ENCODE results near the gene ROR2.

Gene ROR2

DNA sequence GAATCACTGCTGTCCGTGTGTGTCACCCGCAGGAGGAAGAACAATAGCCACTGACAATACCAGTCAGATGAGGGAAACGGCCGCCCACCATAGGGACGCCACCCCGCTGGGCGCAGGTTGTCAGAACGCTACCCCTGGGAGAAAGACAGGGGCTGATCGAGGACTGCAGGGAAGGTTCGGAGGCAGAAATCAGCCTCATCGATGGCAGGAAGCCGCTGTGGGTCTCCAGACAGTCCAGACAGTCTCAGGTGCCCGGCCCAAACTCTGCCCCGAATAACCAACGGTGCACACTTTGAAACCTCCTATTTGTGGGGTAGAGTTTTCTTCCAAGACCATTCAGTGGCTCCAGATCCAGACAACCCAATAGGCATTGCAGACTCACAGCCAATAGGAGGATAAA, 181.5 kb downstream of the ROR2 start:
- DNase-seq, result no peak

DNA sequence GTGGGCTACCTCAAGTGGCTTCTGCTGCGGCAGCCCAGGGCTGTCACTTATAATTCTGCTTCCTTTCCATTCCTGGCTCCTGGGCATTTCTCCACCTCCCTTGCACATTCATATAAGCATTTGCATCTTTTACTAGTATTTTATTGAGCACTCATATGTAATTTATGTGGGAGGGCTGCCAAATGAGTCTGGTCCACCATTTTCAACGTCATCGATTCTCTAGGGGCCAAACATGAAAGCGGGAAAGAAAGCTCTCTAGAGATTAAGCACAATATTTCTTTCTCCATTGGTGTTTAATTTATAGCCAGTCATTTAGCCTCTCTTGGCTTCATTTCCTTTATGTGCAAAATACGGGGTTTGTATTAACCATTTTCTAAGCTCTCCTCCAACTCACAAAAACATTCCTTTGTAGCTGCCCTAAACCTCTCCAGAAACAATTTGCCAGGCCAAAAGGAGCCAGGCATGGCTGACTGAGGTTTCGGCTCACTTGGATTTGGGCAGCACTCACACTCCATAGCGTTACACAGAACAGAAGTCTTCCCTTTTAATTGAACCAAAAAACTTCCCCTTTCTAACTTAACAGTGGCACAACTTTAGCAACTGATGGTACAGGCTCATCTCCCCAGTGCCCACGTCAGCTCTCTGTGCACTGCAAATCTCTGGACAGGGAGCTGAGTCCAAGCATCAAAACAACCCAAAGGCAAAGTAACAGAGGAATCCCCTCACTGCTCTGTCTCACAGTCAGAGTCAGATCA, 183.5 kb downstream of the ROR2 start:
- DNase-seq, result no peak

DNA sequence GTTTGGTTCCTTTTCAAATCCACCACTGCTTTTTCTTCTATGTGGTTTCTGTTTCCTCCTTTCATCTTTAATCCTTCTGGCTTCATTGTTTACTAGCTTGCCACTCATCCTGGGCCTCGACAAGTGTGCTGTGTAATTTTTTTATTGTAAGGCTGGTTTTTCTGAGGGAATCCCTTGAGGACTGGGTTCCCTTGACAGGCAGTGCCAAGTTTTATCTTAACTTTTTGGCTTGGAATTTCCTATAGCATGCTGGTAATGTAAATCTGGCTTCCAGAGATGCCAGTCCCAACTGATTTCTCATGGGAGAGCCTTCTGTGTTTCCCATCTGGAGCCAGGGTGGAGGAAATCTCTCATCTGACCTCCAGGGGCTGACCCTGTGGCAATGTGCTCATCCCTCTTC, 184.7 kb downstream of the ROR2 start:
- DNase-seq, result no peak

DNA sequence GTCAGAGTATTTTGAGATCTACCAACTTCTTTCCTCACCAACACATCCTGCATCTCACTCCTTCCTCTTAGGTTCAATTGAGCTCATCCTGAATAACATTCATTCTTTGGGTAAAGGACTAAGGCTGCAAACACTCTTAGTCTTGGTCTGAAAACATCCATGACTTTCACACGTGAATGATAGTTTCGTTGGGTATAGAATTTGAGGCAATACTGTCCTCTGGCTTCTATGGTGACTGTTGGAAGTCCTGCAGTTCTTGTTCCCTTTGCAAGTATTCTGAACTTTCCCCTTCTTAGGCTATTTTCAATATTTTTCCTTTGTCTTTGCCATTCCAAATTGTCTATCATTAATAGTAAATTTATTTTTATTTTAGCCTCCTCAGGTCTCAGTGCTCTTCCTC, 185.4 kb downstream of the ROR2 start:
- no peak for DNase-seq

DNA sequence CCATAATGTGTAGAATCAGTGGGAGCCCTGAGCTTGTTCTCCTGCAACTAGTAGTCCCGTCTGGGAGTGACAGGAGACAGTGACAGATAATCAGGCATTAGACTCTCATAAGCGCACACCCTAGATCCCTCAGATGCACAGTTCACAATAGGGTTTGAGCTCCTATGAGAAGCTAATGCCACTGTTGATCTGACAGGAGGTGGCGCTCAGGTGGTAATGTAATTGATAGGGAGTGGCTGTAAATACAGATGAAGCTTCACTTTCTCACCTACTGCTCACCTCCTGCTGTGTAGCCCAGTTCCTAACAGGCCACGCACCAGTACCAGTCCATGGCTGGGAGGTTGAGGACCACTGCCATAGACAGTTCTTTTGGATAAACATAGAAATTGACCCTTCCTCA, 188.7 kb downstream of the ROR2 start:
- peak; percentile 14 for DNase-seq

DNA sequence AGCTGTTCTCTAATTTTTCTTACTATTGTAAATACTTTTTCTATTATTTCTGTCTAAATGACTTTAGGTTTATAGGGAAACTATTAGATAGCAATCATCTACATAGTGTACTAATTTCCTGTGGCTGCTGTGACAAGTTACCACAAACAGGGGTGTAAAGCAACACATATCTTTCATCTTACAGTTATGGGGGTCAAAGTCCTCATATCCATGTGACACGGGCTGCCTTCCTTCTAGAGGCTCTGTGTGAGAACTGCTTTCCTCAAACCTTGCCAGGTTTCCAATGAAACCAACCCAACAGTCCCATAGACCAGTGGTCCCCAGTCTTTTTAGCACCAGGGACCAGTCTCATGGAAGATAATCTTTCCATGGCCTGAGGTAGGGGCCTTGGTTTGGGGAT, 189.1 kb downstream of the ROR2 start:
- DNase-seq, result no peak

DNA sequence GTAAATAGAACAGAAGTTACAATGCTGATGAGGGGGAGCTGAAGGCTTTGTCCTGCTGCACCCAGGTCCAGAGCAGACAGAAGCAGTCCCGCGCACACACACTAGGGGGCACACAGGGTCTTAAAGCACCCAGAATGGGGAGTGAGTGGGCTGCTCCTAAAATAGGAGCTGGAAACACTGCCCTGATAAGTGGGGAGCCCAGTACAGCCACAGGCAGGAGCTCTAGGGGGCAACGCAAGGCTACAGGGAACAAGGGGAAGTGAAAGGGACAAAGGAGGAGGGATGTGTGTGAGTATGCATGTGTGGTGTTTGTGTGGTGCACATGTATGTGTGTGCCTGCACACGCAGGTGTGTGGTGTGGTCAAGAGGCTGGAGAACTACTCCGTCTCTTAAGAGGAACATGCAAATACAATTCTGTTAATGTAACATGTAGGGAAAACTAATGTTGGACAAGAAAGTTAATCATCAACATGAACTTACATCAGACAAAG, 191.5 kb downstream of the ROR2 start:
- peak; percentile 76 for DNase-seq

DNA sequence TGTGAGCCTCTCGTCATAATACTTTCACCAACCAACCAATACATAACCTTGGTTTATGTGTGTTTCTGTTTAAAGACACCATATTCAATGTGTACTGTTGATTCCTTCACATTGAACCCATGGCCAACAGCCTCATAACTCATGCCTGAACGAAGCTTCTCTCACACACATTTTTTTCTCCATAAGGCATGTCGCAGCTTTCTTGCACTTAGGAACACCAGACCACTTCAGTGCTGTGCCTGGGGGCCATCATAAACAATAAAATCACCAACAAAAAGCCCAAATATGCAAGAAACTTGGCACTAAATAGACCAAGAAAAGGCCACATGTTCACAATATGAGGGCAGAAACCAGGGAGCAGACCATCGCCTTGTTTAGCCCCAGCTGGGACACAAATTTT, 192.2 kb downstream of the ROR2 start:
- DNase-seq, result no peak

DNA sequence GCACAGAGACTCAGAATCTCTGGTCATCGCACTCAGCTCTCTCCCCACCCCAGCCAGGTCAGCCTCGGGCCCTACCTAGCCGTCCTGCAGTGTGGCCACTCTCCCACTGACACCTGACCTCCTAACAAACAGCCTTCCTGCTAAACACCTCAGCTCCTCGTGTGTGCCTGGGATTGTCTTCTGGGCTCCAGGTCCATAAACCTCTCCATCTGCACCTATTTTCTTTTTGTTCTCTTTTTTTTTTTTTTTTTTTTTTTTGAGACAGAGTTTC, 193.6 kb downstream of the ROR2 start:
- DNase-seq, result no peak

DNA sequence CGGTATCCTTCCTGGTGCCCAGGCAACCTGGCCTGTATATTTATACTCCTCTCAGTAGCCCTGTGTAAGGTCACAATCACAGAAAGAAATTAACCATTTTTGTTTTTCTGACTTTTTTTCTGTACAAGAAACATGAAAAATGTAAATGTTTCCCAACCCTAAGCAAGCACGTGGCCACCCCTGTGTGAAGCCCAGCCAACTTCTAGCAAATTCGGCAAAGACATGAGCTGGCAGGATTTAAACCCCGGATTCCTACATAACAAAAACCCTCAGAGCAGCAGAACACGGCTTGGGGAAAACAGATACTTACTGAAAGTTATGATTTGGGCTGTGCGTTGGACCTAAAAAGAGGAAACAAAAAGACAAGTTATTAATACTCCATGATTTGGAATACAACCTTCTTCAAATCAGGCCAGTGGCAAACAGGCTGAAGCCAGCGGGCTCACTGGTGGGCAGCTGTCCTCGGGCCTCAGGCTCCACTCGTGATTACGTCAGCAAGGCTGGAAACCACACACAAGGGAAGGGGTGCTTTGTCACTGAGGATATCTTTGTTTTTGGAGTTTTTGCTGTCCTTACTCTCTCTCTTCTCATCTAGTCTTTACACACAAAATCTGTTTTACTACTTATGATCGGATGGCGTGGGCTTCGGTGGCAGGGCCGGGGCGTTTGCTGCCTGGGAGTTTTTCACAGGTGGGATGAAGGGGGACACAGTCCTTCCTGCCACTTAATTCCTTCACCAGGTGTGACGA, 194.1 kb downstream of the ROR2 start:
- no peak for DNase-seq

DNA sequence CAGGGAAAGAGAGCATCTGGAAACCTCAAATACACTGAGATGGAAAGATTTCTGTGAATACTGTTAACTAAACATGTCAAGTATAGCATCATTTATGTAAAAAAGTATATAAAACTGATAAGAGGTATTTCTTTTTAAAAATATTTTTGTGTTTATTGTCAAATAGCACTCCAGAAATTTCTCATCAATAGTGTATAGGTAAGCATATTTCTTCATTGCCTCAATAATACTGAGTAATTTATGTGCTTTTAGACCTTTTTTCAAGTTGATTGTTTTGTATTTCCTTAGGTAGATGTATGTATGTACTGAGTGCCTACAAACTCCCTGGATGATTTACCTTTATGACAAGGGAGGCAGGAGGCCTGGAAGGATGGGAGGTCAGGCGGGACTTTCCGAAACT, 196.3 kb downstream of the ROR2 start:
- DNase-seq, result no peak

DNA sequence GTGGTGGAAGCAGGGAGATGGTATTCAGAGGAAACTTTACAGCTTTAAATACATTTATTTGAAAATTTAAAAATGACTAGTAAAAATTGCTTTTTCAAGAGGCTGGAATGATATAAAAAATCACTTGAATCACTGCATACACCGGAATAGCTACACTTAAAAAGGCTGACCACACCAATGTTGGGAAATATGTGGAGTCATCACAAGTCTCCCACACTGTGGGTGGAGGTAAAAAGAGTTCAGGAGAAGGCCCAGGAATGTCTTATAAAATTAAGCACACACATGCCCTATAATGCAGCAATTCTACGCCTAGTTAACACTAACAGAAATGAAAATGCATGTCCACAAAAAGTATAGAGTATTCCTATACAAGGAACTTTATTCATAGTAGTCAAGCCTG, 198.1 kb downstream of the ROR2 start:
- no peak for DNase-seq

DNA sequence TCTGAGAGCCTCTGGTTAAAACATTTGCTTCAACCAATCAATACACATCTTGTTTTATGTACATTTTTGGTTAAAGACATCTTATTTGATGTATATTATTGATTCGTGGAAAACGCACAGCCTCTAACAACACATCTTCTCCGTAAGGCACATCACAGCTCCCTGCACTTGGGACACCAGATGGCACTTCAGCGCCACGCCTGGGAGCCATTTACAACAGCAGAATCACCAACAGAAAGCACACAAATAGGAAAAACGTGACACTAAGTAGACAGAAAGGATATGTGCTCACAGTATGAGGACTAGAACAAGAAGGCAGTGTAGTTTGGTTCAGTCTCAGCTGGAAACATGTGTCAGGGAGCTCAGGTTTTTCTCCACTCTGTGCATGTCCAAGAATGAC, 199.7 kb downstream of the ROR2 start:
- DNase-seq, result peak; percentile 46

DNA sequence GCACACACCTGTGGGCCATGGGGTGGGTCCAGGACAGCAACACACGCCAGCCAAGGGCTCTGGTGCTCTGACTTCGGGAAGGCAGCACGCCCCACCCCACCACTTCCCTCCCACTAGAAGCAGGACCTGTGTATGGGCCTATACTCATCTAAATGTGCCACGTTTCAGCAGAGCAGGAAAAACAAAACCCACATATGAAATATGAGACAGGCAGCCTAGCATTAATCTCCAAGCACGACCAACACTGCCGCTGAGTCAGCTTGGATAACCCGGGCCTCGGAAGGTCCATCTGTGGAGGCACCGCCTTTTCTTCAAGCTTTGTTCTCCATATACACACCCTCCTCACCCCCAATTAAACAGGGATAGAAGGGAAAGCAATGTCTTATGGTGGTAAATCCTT, 203.1 kb downstream of the ROR2 start:
- no peak for DNase-seq

DNA sequence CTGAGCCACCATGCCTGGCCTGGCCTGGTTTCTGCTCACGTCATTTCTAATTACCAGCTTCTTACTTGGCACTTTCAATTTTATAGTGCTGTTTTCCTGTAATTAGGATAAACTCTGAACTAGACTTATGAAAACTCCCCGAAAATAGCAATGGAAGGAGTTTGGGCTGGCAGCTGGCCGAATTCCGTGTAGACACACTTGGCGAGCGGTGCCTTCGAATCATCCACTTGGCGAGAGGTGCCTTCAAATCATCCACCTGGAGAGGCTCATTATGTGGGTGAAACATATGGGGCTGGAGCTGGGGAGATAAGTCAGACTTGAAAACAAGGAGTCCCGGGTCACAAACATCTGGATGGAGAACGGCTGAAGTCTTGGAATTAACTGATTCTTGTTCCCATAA, 203.7 kb downstream of the ROR2 start:
- no peak for DNase-seq

DNA sequence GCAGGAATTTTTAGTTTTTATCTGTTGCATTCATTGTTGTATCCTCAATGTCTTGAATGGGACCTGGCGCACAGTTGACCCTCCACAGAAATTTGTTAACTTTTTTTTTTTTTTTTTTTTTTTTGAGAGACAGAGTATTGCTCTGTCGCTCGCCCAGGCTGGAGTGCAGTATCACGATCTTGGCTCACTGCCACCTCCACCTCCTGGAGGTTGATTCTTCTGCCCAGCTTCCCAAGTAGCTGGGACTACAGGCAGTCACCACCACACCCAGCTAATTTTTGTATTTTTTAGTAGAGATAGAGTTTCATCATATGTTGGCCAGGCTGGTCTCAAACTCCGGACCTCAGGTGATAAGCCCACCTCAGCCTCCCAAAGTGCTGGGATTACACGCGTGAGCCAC, 205.9 kb downstream of the ROR2 start:
- no peak for DNase-seq

DNA sequence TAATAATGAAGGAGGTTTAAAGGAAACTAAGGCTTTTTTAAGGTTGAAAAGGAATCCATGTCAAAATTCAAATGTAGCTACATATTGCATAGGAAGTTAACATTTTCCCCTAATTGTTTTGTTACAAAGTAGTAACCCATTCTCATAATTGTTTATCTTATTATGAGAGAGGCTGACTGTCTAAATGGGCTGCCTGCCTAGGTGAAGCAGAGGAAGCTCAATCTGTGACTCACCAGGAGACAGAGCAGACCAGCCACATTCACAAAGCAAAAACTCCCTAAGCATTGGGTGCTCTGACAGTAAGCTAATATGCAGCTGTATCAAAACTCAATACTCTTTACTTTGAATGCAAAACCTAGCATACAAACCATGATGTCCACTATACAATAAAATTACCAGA, 208.5 kb downstream of the ROR2 start:
- no peak for DNase-seq

DNA sequence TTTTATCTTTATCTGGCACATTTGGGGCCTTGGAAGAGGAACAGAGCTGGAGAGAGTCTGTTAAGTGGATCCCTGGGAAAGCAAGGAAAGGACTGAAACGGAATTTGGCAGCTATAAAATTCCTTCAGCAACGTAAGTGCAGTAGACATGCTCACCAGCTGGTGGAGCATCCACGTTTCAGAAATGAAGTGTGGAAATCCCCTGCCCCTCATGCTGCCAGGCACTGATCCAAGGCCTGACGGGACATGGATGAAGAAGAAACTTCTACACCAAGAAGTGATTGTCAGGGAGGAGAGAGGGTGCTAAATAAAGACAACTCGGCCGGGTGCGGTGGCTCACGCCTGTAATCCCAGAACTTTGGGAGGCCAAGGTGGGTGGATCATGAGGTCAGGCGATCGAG, 209.3 kb downstream of the ROR2 start:
- DNase-seq, result no peak

DNA sequence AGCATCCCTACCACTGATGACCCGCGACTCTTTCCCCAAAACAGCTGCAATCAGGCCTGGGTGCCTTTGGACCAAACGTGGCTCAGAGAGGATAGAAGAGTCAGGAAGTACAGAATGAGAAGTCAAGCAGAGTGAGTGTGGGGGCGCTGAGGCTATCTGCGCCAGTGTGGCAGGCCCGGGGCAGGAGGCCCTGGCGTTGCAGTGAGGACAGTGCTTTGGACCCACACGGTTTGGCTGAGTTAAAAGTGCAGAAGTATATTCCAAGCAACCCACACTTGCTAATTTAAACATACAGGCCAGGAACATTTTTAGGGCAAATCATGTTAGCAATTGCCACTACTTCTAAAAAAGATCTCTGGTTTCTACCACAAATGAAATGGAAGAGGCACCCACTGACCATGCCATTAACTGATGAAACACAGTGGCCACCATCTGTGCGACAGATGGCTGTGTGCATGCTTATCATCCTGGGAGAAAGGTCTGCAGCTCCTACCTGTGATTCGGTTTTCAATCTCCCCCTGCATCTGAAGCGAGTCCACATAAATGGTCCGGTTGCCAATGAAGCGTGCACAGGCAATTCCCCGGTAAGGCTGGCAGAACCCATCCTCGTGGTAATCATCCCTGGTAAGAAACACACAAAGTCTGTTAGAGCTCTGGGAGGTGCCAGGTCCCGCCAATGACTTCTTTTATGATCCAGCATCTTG, 213.0 kb downstream of the ROR2 start:
- DNase-seq, result peak; percentile 39

DNA sequence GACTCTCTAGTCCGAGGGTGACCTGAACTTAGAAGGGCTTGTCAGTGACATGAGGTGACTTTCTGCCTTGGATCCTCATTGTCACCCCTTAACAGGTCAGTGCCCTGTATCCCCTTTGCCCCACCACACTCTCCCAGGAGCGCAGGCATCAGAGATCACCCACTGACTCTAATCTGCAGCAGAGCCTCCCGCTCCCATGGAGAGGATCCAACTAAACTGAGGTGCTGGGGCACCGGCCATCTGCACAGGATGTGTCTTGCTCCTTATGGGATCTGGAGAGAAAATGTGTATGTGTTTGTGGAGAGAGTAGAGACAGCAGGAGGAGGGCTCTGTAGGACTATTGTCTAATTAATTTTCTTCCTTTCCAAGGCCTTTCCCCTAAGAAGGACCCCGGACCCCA, 213.7 kb downstream of the ROR2 start:
- peak; percentile 35 for DNase-seq

DNA sequence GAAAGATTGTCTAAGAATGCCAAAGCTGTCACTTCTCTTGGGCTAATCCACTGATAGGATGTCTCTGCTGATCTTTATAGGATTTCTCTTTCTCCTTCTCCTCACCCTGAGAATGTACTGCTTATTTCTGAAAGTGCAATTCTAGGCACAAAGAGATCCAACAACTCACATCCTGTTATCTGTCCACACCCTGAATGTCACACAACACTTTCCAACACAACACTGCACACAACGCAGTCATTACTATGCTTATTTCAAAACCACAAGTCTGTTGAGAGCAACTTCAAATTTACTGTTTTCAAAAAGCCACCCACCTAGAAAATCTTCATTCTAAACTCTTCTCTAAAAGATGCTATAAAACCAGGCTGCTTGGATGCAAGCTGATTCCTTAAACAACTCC, 215.0 kb downstream of the ROR2 start:
- DNase-seq, result no peak

DNA sequence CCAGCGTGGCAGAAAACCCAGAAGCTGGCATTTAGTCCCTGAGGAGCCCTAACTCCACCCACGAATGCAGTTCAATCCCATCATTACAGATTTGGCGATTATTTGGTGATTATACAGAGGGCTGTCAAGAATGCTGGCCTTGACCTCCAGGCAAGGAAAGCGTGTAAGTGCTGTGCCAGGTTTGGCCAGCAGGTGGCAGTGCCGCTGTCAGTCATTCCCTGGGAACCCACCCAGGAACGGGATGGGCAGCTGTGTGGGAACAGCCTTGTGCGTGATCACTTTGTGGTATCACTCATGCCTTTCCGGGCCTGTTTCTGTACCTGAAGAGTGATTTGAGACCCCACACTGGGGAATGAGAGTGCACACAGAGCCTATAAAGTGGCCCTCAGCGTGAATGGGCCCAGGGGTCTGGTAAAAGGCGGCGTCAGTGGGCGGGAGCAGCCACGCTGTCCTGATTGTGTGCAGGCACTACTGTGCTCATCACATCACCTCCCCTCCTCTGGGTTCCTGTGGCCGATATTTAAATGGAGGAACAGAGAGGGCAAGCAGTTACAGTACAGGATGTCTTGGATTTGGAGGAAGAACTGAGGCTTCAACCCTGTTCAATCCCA, 215.6 kb downstream of the ROR2 start:
- peak; percentile 73 for DNase-seq

DNA sequence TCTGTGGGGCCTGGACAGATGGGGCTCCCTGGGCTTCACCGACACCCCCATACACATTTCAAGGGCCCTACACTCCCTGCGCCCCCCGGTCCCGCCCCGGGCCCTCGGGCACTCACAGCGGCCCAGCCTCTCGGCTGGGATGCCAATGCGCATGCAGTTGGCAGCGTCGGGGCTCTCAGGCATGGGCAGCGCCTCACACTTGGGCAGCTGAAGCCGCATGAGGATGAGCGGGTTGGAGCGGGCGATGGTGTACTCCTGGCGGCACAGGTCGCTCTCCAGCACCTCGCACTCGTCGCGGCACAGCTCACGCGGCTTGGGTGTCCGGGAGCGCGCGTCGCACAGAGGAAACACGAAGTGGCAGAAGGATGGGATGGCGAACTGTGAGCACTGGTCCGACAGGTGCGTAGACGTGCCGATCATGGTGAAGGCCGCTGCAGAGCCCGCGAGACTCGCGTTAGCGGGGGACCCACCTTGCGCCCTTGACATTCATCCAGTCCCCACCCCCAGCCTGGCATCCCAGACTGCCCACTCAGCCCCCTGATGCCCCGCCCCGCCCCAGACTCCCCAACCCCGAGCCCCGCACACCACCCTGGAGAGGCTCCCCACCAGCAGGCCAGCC, 216.9 kb downstream of the ROR2 start:
- no peak for DNase-seq
